Muscle of back (tissue), 11 donors: Measurements from ENCODE around the gene MICU2. TPM values are rescaled to one million over a fixed set of nuclear protein-coding genes. Genes with fewer than 3 reads are reported as not detected.
"Not testable (repeated sequence)": the region's sequence is repeated elsewhere in the genome, so short reads cannot be mapped to it uniquely, and the experiment has no call there.

Experiments
- DNase-seq, 3 donors: peaks; one replicate each; pipeline versions ENCODE4 v3.0.0 to v3.0.0-alpha.2; 2013
- polyA plus RNA-seq, 10 donors: library from polyadenylated mRNA; unstranded; fragments of 120-200 nt; gene quantifications; one replicate each; pipeline ENCODE4 v1.2.1, GENCODE V29; 2013; ENCODE audit not compliant: insufficient read length in 10 of 10

Gene MICU2
- polyA plus RNA-seq, 10 donors = 56.8 to 94.7 (median 67.6) TPM

- no peak for DNase-seq
Observed at GRCh38 chr13:21596722-21597121, 7.2 kb downstream of the MICU2 start.

DNA sequence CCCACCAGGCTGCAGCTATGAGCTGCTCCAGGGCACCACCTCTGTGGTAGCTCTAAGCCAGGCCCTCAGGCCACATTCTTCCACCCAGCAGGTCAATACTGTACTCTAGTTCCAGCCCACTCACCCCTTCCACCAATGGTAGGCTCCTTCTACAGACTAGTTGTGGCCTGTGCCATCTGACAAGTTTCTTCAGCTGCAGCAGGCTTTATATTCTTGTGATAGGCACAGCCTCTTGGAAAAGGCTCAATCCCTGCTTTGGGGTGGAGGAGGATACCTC is 8.5 kb downstream of the MICU2 start:
- no peak for DNase-seq

DNA sequence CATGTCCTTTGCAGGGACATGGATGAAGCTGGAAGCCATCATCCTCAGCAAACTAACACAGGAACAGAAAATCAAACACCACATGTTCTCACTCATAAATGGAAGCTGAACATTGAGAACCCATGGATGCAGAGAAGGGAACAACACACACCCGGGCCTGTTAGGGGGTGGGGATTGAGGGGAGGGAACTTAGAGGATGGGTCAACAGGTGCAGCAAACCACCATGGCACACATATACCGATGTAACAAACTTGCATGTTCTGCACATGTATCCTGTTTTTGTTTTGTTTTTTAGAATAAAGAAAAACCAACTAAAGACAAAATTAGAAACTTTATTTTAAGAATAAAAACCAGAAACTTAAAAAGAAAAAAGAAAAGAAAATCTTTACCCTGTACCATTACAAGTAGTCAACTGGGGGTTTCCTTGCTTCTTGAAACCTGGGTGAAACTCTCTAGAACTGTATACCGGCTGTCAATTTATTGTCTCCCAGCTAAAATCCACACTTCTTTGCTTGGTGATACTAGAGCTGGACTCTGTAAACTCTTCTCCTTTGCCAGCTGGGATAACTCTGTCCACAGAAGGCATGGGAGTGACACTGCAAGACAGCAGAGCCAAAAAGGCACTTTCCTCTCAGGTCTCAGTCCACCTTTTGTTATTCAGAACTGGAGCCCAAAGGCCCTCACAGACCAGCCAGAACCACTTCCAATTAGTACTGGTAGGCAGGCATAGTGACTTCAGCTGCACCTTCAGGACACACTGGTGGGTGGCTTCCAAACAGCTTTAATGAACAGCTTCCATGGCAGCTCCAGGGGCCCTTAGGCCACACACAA is 9.0 kb downstream of the MICU2 start:
- no peak for DNase-seq

GRCh38 chr13:21590665-21591456 is 13.1 kb downstream of the MICU2 start:
- DNase-seq = not testable (repeated sequence)

DNA sequence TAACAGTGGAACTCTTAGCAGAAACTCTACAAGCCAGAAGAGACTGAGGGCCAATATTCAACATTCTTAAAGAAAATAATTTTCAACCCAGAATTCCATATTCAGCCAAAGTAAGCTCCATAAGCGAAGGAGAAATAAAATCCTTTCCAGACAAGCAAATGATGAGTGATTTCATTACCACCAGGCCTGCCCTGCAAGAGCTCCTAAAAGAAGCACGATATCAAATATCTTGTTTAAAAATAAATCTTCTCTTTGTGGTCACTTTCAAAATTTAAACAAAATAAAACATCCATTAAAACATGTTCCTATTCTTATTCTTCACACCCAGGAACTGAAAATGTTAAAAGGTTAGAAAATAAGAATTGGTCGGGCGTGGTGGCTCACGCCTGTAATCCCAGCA is 13.7 kb downstream of the MICU2 start:
- no peak for DNase-seq

DNA sequence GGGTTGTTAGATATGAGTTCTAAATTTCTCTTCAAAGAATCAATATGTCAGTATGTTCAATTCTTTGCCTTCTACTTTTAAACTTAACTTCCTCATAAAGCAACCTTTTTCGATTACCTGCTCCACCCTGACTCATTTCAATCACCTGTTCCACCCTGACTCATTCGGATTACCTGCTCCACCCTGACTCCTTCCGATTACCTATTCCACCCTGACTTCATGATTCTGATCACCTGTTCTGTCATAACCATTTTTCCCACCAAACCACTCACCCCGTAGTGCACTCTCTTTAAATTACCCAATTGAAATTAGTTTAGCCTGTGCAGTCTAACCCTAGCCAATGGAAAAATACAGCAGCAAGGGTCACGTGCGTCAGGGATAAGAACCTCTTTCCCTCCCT is 14.5 kb downstream of the MICU2 start:
- not testable (repeated sequence) for DNase-seq

- not testable (repeated sequence) for DNase-seq
Observed at GRCh38 chr13:21588411-21588810, 15.6 kb downstream of the MICU2 start.

DNA sequence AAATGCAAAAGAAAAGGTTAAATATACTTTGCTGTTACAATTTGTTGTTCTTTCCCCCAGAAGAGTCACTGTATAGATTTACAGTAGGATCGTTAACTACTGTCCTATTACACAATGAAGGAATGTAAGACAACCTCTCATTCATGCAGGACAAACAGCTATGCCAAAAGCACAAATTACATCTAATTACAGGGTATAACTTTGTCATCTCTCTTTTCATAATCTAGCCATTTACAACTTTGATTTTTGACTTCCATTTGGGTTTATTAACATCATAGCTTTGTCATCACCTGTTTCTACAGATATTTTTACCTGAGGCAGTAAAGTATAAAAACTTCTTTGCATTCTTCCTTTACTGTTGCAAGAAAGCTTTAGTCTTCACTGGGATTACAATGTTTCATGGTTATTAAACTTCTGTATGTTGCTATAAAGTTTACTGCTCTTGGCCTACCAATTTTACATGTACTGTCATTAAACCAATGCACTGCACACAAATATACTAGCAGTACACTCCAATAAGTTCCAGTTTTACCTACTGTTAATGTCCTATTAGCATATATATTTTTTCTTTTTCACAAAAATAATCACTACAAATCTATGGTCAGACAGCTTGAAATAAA is 18.9 kb downstream of the MICU2 start:
- no peak for DNase-seq

GRCh38 chr13:21583478-21583877 is 20.5 kb downstream of the MICU2 start:
- peak in 1 of 3 donors; percentile 20 for DNase-seq

DNA sequence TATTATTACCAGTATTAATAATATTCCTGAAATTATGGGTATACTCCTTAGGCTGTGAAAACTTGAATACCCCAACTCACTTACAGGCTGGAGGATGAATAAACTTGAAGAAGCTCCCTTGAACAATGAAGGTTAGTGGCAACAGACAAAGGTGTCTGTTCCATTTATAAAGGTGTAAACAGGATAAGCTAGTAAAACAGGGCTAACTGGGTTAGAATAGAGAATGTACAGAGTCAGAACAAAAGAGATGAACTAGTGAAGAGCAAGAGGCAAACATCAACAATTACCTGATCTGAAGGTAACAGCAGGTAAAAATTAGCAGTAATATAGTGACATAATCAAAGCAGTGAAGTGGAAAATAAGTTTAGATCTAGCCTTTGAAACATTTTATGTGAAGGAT is 23.2 kb downstream of the MICU2 start:
- no peak for DNase-seq

DNA sequence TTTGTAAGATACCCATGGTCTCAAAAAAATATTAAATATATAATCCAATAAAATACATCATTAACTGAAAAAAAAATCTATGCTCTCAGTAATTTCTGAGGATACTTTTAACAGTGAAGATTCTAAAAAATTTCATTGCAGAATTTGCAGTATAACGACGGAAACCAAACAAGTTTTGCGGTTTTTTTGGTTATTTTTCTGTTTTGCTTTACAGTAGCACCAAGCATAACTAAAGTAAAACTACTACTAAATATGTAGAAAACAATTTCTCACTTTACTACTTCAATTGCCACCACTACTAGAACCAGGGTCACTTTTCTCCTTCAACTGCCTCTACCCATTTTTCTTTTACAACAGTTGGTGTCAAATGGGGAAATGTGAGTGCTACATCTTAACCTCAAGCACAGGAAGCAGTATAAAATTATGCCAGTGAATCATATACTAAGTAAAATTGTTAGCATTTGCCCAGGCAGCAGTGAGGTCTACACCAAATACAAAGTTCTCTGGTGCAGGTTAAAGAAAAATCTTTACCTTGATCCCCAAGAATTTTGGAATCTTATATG is 24.1 kb downstream of the MICU2 start:
- no peak for DNase-seq

DNA sequence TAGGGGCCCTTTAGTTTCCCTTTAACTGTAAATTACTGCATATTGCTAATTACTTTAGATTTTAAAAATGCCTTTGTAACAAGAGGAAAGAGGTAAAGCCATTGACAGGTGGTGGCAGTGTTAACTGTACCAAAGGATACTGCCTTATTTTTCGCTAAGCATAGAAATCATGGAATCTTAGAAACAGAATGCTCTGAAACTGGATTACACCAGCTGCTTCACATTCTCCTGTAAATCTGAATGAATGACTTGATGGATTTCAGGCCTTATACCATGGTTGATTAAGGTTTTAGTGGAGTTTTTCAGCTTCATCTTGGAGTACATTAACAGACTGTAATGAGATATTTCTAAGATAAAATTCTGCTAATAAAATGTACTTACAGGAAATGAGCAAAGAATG is 25.2 kb downstream of the MICU2 start:
- DNase-seq = no peak

DNA sequence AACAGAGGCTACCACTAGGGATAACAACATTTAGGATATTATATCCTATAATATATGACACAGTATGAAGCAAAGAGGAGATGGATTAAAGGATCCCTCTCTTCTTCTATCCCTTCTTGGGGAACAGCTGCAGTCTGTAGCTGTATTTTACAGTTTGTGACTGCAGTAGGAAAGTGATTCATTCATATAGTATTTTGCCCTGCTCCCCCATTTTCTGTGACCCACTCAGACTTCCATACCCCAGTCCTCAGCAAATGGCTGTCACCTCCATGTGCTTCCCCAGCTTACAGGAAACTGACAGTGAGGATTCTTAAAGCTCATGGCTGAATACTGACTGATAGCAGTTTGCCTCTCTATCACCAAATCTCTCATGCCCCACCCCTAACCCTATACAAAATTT is 27.5 kb downstream of the MICU2 start:
- DNase-seq = peak in 1 of 3 donors; percentile 11

GRCh38 chr13:21573920-21574712 is 29.9 kb downstream of the MICU2 start:
- peak; percentile 16 to 38 (median 22) for DNase-seq

GRCh38 chr13:21569686-21570085 is 34.3 kb downstream of the MICU2 start:
- no peak for DNase-seq

- no peak for DNase-seq
Observed at GRCh38 chr13:21568854-21569253, 35.1 kb downstream of the MICU2 start.

DNA sequence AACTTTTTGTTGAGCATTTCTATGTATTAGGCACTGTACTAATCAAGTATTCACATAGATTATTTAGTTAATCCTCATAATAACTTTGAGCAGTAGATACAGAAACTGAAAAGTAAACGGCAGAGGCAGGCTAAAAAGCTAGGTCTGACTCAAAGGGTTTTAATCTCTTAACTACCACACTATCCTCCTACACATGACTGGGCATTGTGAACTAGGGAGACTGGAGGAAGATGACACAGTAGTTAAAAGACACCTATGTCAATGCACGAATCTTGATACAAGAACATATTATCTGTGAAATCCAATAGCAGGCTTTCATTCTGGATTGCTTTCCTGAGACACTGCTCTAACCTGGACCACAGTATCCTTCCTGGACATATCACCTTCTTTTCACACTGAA is 36.3 kb downstream of the MICU2 start:
- no peak for DNase-seq

DNA sequence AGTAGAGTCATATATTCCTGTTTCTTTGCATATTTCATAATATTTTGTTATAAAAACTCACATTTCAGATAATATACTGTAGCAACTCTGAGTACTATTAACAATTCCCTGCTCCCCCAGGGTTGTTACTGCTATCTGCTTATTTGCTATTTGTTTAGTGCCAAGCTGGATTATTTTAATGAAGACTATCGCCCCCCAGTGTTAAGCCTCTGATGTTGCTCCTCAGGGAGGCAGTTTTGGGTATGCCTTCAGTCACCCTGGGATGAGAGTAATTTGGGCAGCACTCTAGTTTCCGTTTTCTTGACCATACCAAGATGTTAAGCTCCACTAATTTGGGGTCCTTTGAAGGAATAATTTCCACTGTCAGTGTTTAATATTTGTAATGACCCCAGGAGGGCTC is 46.0 kb downstream of the MICU2 start:
- no peak for DNase-seq

DNA sequence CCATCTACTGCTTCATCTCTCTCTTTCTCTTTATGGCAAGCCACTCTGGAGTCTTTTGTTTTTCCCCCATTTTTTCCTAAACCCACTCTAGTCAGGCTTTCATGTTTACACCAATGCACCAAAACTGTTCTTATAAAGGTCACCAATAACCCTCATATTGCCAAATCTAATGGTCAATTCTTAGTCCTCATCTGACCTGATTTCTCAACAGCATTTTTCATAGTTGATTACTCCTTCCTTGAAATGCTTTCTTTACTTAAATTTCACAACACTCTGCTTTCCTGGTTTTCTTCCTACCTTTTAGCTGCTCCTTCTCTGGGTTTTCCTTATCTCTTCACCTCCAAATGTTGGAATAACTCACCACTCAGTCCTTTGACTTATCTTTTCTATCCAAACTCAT is 47.9 kb downstream of the MICU2 start:
- DNase-seq = no peak

GRCh38 chr13:21553261-21553660 is 50.7 kb downstream of the MICU2 start:
- not testable (repeated sequence) for DNase-seq

GRCh38 chr13:21550918-21551317 is 53.1 kb downstream of the MICU2 start:
- DNase-seq = no peak

- DNase-seq = no peak
Observed at GRCh38 chr13:21549633-21550032, 54.3 kb downstream of the MICU2 start.
